LNCAP (cell line): Measurements from ENCODE around the gene PKP1.

ENCODE experiments used
- TF ChIP-seq, protein P1 (sequence below): fragments of 450-650 bp; IDR thresholded peaks from 2 replicates; pipeline ENCODE4 v1.5.1; 2017; ENCODE audit warnings: mild to moderate bottlenecking

The PKP1 gene

DNA sequence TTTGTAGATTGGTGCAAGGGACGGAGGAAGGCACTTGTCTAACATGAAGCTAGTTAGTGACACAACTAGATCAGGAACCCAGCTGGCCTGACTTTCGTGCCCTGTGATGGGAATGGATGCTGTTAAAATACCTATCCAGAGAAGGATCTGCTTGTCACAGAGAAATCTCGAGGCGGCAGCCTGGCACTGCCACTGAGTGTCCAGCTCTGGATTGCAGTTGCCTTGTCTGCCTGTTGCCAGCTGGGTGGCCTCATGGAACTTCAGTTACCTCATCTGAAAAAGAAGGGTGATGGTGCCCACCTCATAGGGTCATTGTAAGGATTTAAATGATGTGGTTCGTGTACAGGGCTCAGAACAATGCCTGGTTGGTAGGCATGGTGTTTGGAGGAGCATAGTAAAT, 2.4 kb upstream of the PKP1 start:
- TF ChIP-seq, protein P1, sequence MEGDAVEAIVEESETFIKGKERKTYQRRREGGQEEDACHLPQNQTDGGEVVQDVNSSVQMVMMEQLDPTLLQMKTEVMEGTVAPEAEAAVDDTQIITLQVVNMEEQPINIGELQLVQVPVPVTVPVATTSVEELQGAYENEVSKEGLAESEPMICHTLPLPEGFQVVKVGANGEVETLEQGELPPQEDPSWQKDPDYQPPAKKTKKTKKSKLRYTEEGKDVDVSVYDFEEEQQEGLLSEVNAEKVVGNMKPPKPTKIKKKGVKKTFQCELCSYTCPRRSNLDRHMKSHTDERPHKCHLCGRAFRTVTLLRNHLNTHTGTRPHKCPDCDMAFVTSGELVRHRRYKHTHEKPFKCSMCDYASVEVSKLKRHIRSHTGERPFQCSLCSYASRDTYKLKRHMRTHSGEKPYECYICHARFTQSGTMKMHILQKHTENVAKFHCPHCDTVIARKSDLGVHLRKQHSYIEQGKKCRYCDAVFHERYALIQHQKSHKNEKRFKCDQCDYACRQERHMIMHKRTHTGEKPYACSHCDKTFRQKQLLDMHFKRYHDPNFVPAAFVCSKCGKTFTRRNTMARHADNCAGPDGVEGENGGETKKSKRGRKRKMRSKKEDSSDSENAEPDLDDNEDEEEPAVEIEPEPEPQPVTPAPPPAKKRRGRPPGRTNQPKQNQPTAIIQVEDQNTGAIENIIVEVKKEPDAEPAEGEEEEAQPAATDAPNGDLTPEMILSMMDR: no peak

GRCh38 chr1:201281573-201281972, 1.7 kb upstream of the PKP1 start:
- TF ChIP-seq, protein P1: no peak

GRCh38 chr1:201282216-201282615, 1.1 kb upstream of the PKP1 start:
- TF ChIP-seq, protein P1: no peak

- TF ChIP-seq, protein P1: no peak
Measured at GRCh38 chr1:201283836-201284553, 689 bp downstream of the PKP1 start.

GRCh38 chr1:201284636-201285035, 1.3 kb downstream of the PKP1 start:
- TF ChIP-seq, protein P1: no peak

DNA sequence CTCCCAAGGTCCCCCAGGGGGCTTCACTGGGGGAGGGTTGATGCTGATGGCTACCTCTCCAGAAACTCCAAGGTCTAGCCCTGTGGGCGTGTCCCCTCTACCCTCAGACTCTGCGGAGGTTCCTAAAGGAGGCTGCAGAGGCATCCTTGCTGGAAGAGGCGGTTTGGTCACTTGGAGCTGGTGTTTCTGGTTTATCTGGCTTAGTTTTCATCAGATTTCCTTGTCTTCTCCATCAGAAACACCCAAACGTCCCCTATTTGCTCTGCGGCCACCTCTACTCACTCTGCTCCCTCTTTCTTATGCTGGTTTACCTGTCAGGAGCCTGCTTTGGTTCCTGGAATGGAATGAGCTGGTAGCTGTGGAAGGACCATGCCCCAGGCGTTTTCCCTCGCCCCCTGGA, 2.5 kb downstream of the PKP1 start:
- TF ChIP-seq, protein P1: no peak

GRCh38 chr1:201286445-201286844, 3.1 kb downstream of the PKP1 start:
- TF ChIP-seq, protein P1: no peak

DNA sequence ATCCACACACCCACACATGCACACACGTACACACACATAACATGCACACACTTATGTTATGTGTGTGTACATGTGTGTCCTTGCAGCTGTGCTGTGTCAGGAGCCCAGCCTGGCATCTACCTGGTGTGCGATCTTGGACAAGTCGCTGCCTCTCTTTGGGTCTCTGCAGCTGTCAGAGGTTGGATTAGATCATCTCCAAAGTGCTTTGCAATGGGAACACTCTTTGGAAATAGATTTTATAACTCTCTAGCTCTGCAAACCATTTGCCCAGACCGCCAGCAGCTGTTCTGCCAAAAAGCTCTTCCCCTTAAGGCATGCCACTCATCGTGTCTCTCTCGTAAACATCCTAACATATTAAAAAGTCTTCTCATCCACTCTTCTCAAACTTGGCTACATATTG, 4.7 kb downstream of the PKP1 start:
- TF ChIP-seq, protein P1: no peak
